ENCODE results near the gene ZBTB3.

ZBTB3 gene

DNA sequence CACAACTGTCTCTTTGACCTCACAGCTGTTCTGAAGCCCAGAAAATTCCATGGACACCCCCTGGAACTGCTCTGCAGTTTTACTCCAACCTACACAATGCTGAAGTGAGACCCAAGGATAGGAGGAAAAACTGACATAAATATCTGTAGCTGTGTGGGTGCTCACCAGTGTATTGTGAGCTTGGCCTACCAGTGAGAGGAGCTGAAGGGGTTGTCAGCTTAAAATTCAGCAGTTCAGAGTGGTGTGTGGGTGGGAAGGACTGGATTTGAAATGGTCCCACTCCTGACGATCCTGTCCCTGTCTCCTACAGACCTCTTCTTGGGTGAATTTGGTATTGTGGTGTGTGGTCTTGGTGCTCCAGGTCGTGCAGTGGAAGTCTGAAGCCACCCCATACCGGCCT is 35.6 kb upstream of the ZBTB3 start:
- H3K27ac ChIP-seq: no peak overlapping the region; the same call in 1 of the 2 replicates
- no peak for TF ChIP-seq ZFX (IDR thresholded peaks at IDR 0.05)
- TF ChIP-seq, protein P1, sequence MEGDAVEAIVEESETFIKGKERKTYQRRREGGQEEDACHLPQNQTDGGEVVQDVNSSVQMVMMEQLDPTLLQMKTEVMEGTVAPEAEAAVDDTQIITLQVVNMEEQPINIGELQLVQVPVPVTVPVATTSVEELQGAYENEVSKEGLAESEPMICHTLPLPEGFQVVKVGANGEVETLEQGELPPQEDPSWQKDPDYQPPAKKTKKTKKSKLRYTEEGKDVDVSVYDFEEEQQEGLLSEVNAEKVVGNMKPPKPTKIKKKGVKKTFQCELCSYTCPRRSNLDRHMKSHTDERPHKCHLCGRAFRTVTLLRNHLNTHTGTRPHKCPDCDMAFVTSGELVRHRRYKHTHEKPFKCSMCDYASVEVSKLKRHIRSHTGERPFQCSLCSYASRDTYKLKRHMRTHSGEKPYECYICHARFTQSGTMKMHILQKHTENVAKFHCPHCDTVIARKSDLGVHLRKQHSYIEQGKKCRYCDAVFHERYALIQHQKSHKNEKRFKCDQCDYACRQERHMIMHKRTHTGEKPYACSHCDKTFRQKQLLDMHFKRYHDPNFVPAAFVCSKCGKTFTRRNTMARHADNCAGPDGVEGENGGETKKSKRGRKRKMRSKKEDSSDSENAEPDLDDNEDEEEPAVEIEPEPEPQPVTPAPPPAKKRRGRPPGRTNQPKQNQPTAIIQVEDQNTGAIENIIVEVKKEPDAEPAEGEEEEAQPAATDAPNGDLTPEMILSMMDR (conservative IDR thresholded peaks at IDR 0.05): no peak

DNA sequence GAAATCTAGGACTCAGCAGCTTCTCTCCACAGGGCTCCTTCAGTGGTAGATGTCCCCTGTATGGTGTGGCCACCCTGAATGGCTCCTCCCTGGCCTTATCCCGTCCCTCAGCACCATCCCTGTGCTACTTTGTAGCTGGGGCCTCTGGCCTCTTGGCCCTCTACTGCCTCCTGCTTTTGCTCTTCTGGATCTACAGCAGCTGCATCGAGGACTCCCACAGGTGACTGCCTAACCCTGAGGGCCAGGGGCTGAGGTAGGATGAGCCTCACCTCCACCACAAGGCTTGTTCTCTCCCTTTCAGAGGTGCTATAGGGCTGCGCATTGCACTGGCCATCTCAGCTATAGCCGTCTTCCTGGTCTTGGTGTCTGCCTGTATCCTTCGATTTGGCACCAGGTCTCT is 35.0 kb upstream of the ZBTB3 start:
- no peak for TF ChIP-seq ZFX (IDR thresholded peaks at IDR 0.05)
- TF ChIP-seq, protein P1 (conservative IDR thresholded peaks at IDR 0.05): no peak
- H3K27ac ChIP-seq: peak overlapping the region; percentile 91

DNA sequence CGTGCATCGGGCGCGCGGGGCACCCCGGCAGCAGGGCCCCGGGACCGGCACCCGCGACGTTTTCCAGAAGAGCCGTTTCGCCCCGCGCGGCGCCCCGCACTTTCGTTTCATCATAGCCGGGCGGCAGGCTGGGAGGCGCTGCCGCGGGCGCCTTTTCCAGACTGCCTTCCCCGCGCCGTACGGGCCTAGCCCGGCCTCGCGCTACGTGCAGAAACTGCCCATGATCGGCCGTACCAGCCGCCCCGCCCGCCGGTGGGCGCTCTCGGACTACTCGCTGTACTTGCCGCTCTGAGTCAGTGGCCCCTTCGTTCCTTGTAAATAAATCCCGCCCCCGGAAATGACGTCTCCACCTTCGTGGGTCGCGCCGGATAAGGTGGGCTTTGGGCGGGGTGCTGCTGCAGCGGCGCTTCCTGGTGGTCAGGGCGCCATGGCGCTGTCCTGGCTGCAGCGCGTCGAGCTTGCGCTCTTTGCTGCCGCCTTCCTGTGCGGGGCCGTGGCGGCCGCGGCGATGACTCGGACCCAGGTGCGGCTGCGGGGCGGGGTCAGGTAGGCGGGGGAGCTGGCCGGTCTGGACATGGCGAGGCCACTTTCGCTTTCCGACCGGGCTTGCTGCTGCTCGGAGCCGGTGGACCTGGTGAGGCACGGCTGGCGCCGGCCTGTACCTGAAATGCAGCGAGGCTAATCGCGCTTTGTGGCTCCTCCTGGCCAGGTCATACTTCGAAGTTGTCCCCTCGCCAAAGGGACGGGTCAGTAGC is 33.2 kb upstream of the ZBTB3 start, which contains the start of gene TMEM179B:
TSS of gene TMEM179B (plus strand) at position 398 of the 755 bp plus-strand sequence. CDS start at position 428, 30 bp downstream.
- peak; percentile 83; the same call in 1 of the 2 replicates for TF ChIP-seq ZFX (IDR thresholded peaks at IDR 0.05)
- TF ChIP-seq, protein P1 (conservative IDR thresholded peaks at IDR 0.05): peak; percentile 75
- H3K27ac ChIP-seq: peak within 1 kb of the TSS; percentile 91

DNA sequence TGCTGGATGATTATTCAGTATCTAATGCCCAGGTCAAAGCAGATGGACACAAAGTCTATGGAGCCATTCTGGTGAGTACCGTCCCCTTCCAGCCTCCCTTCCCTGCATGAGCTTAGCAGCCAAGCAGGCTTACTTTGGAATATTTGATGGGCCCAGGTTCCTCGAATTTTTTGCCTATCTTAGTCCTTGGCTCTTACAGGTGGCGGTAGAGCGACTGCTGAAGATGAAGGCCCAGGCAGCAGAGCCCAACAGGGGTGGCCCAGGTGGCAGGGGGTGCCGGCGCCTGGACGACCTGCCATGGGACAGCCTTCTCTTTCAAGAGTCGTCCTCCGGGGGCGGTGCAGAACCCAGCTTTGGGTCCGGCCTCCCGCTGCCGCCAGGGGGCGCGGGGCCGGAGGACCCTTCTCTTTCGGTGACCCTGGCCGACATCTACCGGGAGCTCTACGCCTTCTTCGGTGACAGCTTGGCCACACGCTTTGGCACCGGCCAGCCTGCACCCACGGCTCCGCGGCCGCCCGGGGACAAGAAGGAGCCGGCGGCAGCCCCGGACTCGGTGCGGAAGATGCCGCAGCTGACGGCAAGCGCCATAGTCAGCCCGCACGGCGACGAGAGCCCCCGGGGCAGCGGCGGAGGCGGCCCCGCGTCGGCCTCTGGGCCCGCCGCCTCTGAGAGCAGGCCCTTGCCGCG is 32.5 kb upstream of the ZBTB3 start:
- peak overlapping the region; percentile 91 for H3K27ac ChIP-seq

DNA sequence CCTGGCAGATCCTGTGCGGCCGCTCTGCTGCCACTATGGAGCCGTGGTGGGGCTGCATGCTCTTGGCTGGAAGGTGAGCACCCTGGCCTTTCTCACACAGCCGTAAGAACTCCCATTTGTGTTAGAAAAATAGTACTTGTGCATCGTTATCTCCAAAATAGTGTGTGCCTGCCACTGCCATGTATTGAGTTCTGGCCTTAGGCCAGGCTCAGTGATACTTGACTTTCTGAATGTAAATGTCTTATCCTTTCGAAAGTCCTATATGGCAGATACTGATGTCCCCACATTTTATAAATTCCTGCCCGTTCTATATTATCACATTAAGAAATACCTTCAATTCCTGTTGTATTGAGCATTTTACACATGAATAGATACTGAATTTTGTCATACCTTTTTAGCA is 28.8 kb upstream of the ZBTB3 start:
- TF ChIP-seq, protein P1 (conservative IDR thresholded peaks at IDR 0.05): no peak
- no peak for TF ChIP-seq ZFX (IDR thresholded peaks at IDR 0.05)

More for the DNA sequence above, 32.5 kb upstream of the ZBTB3 start:
- TF ChIP-seq ZFX (IDR thresholded peaks at IDR 0.05): no peak; the same call in 1 of the 2 replicates
- TF ChIP-seq, protein P1 (conservative IDR thresholded peaks at IDR 0.05): peak; percentile 99

DNA sequence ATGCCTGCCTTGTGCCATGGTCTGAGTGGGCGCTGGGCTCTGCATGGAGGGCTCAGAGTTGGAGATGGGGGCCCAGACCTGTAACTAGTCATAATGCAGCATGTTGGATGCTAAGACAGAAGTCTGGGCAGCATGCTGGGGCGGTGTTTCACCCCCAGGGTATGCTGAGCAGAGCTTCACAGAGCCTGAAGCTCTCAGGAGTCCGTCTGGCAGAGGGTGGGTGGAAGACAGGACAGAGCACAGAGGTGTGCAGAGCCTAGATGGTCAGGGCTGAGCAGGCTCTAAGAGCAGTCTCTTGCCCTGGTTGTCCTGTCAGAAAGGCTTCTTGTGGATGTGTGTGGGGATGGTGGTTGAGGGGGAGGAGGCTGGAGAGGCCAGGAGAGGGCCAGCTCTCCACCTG is 24.5 kb upstream of the ZBTB3 start:
- TF ChIP-seq, protein P1 (conservative IDR thresholded peaks at IDR 0.05): no peak
- TF ChIP-seq ZFX (IDR thresholded peaks at IDR 0.05): no peak

More for the DNA sequence above, 28.8 kb upstream of the ZBTB3 start:
- no peak overlapping the region for H3K27ac ChIP-seq

DNA sequence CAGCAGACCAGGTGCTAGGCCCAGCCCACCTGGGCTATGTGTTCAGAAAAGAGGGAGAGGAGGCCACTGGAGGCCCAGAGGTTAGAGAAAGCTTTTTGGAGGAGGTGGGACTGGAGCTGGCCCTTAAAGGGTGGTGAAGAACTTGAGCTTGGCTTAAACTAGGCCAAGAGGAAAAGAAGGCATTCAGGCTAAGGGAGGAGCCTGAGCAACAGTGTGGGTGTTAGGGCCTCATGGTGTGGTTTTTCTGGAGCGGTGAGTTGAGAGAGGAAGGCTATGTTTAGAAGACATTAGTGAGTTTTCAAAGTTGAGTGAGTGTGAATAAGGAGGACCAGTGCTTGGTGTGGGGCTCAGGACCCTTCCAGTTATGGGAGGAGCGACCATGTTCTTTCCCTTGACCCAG is 23.4 kb upstream of the ZBTB3 start:
- H3K27ac ChIP-seq: no peak overlapping the region
- TF ChIP-seq, protein P1 (conservative IDR thresholded peaks at IDR 0.05): no peak
- no peak for TF ChIP-seq ZFX (IDR thresholded peaks at IDR 0.05)

More for the DNA sequence above, 24.5 kb upstream of the ZBTB3 start:
- H3K27ac ChIP-seq: no peak overlapping the region
